ENCODE results near the gene ZFAND6. TPM values are rescaled to one million over a fixed set of nuclear protein-coding genes. Genes with fewer than 3 reads are reported as not detected.

ZFAND6 gene
- total RNA-seq, 2 donors from 2014 or later = 21.8 to 39.7 TPM

DNA sequence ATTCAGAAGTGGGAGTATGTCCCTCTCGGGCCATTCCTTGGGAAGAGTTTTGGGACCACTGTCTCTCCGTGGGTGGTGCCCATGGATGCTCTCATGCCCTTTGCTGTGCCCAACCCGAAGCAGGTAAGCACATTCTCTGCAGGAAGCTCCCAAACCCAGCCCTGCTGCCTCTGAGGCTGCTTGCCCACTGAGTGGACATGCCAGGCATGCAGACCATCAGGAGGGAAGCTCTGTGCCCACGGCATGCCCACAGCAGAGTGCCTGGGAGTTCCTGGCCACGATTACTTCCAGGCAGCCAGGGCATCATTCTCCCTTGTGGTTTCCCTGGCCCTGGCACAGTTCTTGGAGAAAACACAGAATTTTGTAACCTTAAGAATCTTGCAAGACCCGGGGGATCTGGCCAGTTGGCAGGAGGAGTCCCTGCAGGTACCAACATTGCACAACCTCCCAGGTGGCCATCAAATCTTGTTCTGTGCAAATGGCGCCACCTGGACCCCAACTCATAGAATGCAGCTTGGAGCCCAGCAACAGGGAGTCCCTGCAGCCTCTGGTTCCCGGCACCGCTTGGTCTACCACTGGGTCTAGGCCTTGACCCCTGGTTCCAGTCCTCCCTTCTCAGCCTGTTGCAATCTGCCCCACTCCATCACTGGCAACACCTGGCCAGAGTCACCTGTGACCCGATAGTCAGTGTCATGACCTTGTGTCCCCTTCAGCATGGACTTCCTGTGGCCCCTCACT lies 113.7 kb downstream of the ZFAND6 start:
- no peaks in the 10 kb centered on the region for H3K36me3 ChIP-seq (replicated peaks in 1 of 2; ENCODE audit: insufficient read depth in 1 of 2, low read depth in 2 of 2)
- TF ChIP-seq, protein P1, sequence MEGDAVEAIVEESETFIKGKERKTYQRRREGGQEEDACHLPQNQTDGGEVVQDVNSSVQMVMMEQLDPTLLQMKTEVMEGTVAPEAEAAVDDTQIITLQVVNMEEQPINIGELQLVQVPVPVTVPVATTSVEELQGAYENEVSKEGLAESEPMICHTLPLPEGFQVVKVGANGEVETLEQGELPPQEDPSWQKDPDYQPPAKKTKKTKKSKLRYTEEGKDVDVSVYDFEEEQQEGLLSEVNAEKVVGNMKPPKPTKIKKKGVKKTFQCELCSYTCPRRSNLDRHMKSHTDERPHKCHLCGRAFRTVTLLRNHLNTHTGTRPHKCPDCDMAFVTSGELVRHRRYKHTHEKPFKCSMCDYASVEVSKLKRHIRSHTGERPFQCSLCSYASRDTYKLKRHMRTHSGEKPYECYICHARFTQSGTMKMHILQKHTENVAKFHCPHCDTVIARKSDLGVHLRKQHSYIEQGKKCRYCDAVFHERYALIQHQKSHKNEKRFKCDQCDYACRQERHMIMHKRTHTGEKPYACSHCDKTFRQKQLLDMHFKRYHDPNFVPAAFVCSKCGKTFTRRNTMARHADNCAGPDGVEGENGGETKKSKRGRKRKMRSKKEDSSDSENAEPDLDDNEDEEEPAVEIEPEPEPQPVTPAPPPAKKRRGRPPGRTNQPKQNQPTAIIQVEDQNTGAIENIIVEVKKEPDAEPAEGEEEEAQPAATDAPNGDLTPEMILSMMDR (IDR thresholded peaks at IDR 0.05) = peak; percentile 42 to 86 (median 84)
- TF ChIP-seq POLR2A (IDR thresholded peaks at IDR 0.05) = no peak
- H3K27ac ChIP-seq = no peak overlapping the region

DNA sequence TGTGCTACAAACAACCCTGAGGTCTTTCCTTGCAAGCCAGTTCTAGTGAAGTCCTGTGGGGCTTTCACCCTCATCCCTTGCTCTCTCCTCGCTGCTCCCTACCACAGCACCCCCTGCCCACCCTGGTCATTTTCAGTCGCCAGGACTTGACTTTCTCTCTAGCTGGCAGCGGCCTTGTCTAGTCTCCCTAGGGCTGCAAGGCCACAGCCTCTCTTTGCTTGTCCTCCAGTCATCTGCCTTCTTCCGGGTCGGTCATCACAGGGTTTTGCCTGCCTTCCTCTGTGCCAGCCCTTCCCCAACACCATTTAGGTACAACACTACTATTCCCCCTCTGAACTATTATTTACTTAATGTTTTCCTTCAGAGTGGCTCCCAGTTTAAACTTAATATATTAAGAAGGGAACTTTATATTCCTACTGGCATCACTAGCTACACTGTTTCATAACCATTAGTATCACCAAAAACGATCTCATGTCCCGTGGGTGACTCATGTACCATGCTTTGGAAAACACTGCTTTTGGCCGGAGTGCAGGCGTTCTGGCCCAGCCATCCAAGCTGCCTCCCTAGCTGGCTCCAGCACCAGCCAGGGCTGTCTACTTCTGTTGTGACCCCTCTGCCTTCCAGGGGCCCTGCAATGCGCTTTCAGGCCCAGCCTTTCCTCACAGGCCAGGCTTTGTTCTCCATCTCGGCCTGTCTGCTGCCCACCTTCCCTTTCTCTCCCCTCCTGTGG lies 114.7 kb downstream of the ZFAND6 start:
- no peaks in the 10 kb centered on the region for H3K9me3 ChIP-seq
- intact Hi-C loops (cut with DNase I) = loop anchor here (10.0 kb wide), 1 partner anchor 789 kb away; no protein-coding TSS in a partner anchor
- H3K27ac ChIP-seq = no peak overlapping the region
- no peaks in the 10 kb centered on the region for H3K27me3 ChIP-seq
- ATAC-seq (no peak), DNase-seq (no peak)
- no peak overlapping the region for H3K4me3 ChIP-seq
- 80 to 85% methylated on average over 11 of the region's 11 CpGs for whole genome bisulfite sequencing, 2 donors
- H3K4me1 ChIP-seq = no peaks in the 10 kb centered on the region
- no peaks in the 10 kb centered on the region for H3K36me3 ChIP-seq (replicated peaks in 1 of 2; ENCODE audit: insufficient read depth in 1 of 2, low read depth in 2 of 2)
- TF ChIP-seq, protein P1 (IDR thresholded peaks at IDR 0.05) = no peak
- no peak for TF ChIP-seq POLR2A (IDR thresholded peaks at IDR 0.05)

More for the DNA sequence above, 113.7 kb downstream of the ZFAND6 start:
- WGBS, 2 donors = 51 to 67% methylated on average over 7 to 10 of the region's 10 CpGs
- Histone ChIP-seq H3K27me3 (no peaks in the 10 kb centered on the region), H3K4me1 (no peaks in the 10 kb centered on the region), H3K4me3 (no peak overlapping the region), H3K9me3 (no peaks in the 10 kb centered on the region)
- intact Hi-C loops (cut with DNase I) = loop anchor here (10.0 kb wide), 1 partner anchor 788 kb away; no protein-coding TSS in a partner anchor
- peak; percentile 89 for ATAC-seq
- DNase-seq = peak; percentile 82 to 86 (median 84)

DNA sequence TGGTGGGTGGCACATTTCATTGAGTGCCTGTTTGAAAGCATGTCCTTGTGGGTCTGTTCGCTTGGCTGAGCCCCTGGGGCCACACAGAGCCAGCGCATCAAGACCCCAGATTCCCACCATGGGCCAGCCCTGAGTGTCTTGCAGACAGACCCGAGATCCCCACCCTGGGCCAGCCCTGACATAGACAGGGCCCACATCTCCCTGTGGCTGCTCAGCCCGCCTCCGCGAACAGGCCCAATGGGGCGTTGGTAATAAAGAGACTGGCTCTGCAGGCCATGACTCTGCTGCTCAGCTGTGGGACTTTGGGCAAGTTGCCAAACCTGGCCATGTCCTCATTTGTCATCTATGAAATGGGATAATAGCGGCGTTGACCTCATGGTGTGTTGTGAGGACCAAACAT lies 116.0 kb downstream of the ZFAND6 start:
- Histone ChIP-seq H3K4me1 (no peaks in the 10 kb centered on the region), H3K27ac (no peak overlapping the region), H3K27me3 (no peaks in the 10 kb centered on the region), H3K36me3 (replicated peaks in 1 of 2; ENCODE audit: insufficient read depth in 1 of 2, low read depth in 2 of 2) (no peaks in the 10 kb centered on the region), H3K9me3 (no peaks in the 10 kb centered on the region), H3K4me3 (no peak overlapping the region)
- WGBS, 2 donors = 88 to 93% methylated on average over 5 to 8 of the region's 9 CpGs
- intact Hi-C loops (cut with DNase I) = loop anchor here (10.0 kb wide), 1 partner anchor 791 kb away; no protein-coding TSS in a partner anchor
- ATAC-seq (no peak), DNase-seq (no peak)
- TF ChIP-seq, protein P1 (IDR thresholded peaks at IDR 0.05) = no peak

DNA sequence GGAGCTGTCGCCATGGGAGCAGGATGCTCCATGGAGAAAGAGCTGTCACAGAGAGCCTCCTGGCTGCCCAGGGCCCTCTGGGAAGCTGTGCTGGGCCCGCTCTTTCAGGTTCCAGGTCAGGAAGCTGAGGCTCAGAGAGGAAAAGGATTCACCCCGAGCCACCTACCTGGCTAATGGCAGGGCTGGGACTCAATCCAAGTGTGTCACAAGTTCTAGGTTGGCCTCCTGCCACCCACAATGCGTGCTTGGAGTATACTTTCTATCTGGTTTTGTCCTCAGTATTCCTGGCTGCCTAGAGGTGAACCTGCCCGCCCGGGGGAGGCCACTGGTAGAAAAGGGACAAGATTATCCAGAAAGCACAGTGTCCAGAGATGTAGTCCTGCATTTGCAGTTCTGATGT lies 117.0 kb downstream of the ZFAND6 start:
- Histone ChIP-seq H3K27me3 (no peaks in the 10 kb centered on the region), H3K9me3 (no peaks in the 10 kb centered on the region), H3K4me3 (no peak overlapping the region), H3K36me3 (replicated peaks in 1 of 2; ENCODE audit: insufficient read depth in 1 of 2, low read depth in 2 of 2) (no peaks in the 10 kb centered on the region), H3K4me1 (no peaks in the 10 kb centered on the region), H3K27ac (no peak overlapping the region)
- DNase-seq (peak in 2 of 4 donors; percentile 25 to 52), ATAC-seq (no peak)
- TF ChIP-seq POLR2A (IDR thresholded peaks at IDR 0.05) = no peak
- TF ChIP-seq, protein P1 (IDR thresholded peaks at IDR 0.05) = no peak
- WGBS, 2 donors = 39 to 60% methylated on average over 3 to 6 of the region's 6 CpGs
- intact Hi-C loops (cut with DNase I) = loop anchor here (10.0 kb wide), 1 partner anchor 792 kb away; no protein-coding TSS in a partner anchor
